Neutrophil (primary cell): ENCODE data around the gene MYEOV.

Experiments
- H3K27ac ChIP-seq: fragments of 200-600 bp; sonication (generic); 2 replicates; pipeline ENCODE4 v1.5.1; 2016; ENCODE audit warnings: mild to moderate bottlenecking, moderate library complexity
- H3K27me3 ChIP-seq: fragments of 200-600 bp; sonication (generic); 2 replicates; pipeline ENCODE4 v1.6.0; 2016; ENCODE audit warnings: mild to moderate bottlenecking
- H3K36me3 ChIP-seq: fragments of 200-600 bp; sonication (generic); 2 replicates; pipeline ENCODE4 v1.5.1; 2017
- H3K4me1 ChIP-seq, 2 experiments: fragments of 200-600 bp in 1 of 2; sonication (generic) in 1 of 2; 1 replicate in 1 of 2; 2 replicates in 1 of 2; pipeline versions ENCODE4 v1.5.1 to v1.6.1; 2013 to 2016; ENCODE audit warnings: low read depth in 1 of 2, low read length in 1 of 2, mild to moderate bottlenecking in 1 of 2, moderate library complexity in 1 of 2; ENCODE audit not compliant: control insufficient read depth in 1 of 2, insufficient read depth in 1 of 2
- H3K4me3 ChIP-seq, 2 experiments: fragments of 200-600 bp in 1 of 2; sonication (generic) in 1 of 2; 1 replicate in 1 of 2; 2 replicates in 1 of 2; pipeline ENCODE4 v1.5.1; 2013 to 2016; ENCODE audit warnings: low read depth in 1 of 2, low read length in 1 of 2, mild to moderate bottlenecking in 1 of 2, moderate library complexity in 1 of 2
- H3K9me3 ChIP-seq: fragments of 200-600 bp; sonication (generic); 2 replicates; pipeline ENCODE4 v1.5.1; 2016
- TF ChIP-seq, protein P1 (sequence below): fragments of 200-600 bp; sonication (generic); IDR thresholded peaks from 2 replicates; pipeline ENCODE4 v1.5.1; 2016; ENCODE audit warnings: antibody characterized with exemption

MYEOV gene

GRCh38 chr11:69320756-69321741 lies 27.1 kb downstream of the MYEOV start:
- no peaks in the 10 kb centered on the region for H3K27me3 ChIP-seq
- H3K9me3 ChIP-seq: no peaks in the 10 kb centered on the region
- H3K27ac ChIP-seq: no peak overlapping the region
- H3K4me1 ChIP-seq: peaks cover 10 to 14% of the 10 kb centered on the region in 2 experiments
- H3K36me3 ChIP-seq: no peaks in the 10 kb centered on the region
- TF ChIP-seq, protein P1, sequence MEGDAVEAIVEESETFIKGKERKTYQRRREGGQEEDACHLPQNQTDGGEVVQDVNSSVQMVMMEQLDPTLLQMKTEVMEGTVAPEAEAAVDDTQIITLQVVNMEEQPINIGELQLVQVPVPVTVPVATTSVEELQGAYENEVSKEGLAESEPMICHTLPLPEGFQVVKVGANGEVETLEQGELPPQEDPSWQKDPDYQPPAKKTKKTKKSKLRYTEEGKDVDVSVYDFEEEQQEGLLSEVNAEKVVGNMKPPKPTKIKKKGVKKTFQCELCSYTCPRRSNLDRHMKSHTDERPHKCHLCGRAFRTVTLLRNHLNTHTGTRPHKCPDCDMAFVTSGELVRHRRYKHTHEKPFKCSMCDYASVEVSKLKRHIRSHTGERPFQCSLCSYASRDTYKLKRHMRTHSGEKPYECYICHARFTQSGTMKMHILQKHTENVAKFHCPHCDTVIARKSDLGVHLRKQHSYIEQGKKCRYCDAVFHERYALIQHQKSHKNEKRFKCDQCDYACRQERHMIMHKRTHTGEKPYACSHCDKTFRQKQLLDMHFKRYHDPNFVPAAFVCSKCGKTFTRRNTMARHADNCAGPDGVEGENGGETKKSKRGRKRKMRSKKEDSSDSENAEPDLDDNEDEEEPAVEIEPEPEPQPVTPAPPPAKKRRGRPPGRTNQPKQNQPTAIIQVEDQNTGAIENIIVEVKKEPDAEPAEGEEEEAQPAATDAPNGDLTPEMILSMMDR: no peak
- H3K4me3 ChIP-seq: no peak overlapping the region

DNA sequence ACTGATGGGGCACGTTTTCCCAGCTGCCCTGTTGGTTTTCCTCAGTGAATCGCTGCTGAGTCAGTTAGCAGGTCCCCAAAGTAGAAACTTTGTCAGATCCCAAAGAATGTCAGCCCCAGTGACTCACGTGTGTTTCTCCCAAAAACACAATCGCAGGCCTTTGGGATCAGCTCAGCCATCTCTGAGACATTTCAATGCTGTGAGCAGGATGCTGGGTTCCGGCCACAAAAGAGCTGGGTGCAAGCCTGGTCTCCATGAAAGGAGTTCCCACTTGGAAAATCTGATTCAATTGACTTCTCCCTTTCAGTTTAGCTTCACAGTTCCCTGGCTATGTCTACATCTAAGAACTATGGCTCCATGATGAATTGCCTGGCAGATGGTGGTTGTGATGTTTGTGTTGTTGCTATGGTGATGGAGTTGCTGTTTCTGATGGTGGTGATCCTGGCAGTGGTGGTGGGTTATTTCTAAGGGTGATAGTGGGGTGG lies 28.0 kb downstream of the MYEOV start:
- TF ChIP-seq, protein P1: no peak
- Histone ChIP-seq H3K9me3 (no peaks in the 10 kb centered on the region), H3K36me3 (no peaks in the 10 kb centered on the region), H3K27ac (no peak overlapping the region), H3K4me1 (peaks cover 6% of the 10 kb centered on the region in 2 experiments), H3K27me3 (no peaks in the 10 kb centered on the region), H3K4me3 (no peak overlapping the region)

- H3K9me3 ChIP-seq: no peaks in the 10 kb centered on the region
- no peak overlapping the region for H3K4me3 ChIP-seq
- TF ChIP-seq, protein P1: no peak
- no peaks in the 10 kb centered on the region for H3K4me1 ChIP-seq
- H3K27me3 ChIP-seq: no peaks in the 10 kb centered on the region
- H3K36me3 ChIP-seq: no peaks in the 10 kb centered on the region
- H3K27ac ChIP-seq: no peak overlapping the region
Measured at GRCh38 chr11:69325446-69325845, 31.5 kb downstream of the MYEOV start.

DNA sequence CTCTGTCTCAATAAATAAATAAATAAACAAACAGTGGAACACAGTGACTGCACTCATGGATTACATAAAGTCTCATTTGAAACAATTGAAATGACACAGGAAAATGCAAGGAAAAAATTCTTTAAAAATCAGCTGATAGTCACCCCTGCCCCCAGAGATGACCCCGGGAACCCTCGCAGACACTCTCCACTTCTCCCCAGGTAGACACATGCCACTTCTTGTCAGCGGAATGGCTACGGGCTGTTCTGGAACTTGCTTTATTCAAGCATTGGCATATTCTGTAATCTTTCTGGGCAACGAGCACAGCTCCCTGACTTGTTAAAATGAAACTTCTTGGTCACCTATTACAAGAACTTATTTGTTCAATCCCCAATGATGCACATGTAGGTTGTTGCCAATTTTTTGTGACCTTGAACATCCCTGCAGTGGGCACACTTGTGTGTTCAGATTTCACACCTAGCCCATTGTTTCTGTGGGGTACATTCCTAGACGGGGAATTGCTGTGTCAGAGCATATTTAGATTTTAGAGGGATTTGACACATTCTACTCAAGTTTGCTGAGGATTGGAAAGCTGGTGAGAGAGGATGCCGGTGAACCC lies 32.8 kb downstream of the MYEOV start:
- TF ChIP-seq, protein P1: no peak
- no peaks in the 10 kb centered on the region for H3K36me3 ChIP-seq

DNA sequence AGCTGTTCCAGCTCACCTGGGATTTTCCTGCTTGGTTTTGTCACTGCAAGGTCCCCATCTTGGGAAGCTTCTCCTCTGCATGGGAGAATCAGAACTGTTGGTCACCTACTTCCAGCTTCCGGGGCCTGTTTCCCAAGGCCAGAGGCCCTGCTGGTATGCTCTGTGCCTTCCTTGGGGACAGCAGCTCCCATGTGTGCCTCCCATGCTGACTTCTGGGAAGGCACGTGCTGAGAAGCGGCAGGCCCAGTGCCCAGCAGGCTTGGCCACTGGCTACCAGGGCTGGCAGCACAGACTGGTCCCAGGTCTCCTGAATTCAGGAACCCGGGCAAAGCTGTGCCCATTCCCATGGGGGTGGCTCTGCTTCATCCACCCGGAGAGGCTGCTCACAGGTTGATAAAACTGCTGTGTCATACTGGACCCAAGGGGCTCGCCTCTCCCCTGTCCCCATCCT lies 33.8 kb downstream of the MYEOV start:
- TF ChIP-seq, protein P1: no peak
- H3K9me3 ChIP-seq: no peaks in the 10 kb centered on the region
- H3K4me1 ChIP-seq: no peaks in the 10 kb centered on the region
- H3K4me3 ChIP-seq: no peak overlapping the region
- H3K36me3 ChIP-seq: no peaks in the 10 kb centered on the region
- no peaks in the 10 kb centered on the region for H3K27me3 ChIP-seq
- H3K27ac ChIP-seq: no peak overlapping the region

More for the DNA sequence above, 32.8 kb downstream of the MYEOV start:
- H3K4me1 ChIP-seq: no peaks in the 10 kb centered on the region
- no peak overlapping the region for H3K27ac ChIP-seq
- H3K4me3 ChIP-seq: no peak overlapping the region
- no peaks in the 10 kb centered on the region for H3K27me3 ChIP-seq
- no peaks in the 10 kb centered on the region for H3K9me3 ChIP-seq
